ENCODE results near the gene MIER1.
"Not testable (repeated sequence)": the region's sequence is repeated elsewhere in the genome, so short reads cannot be mapped to it uniquely, and the experiment has no call there.

MIER1 gene

GRCh38 chr1:66940981-66941380, 16.2 kb downstream of the MIER1 start:
- no peak for DNase-seq

- no peak for DNase-seq
Observed at GRCh38 chr1:66943361-66943969, 18.7 kb downstream of the MIER1 start.

GRCh38 chr1:66944330-66945274, 19.8 kb downstream of the MIER1 start:
- DNase-seq = no peak

- DNase-seq = no peak
Observed at GRCh38 chr1:66945316-66945715, 20.5 kb downstream of the MIER1 start.

GRCh38 chr1:66947267-66947666, 22.5 kb downstream of the MIER1 start:
- DNase-seq = no peak

GRCh38 chr1:66951513-66951912, 26.7 kb downstream of the MIER1 start:
- no peak for DNase-seq

- DNase-seq = no peak
Observed at GRCh38 chr1:66954208-66954607, 29.4 kb downstream of the MIER1 start.

- no peak for DNase-seq
Observed at GRCh38 chr1:66957938-66958337, 33.1 kb downstream of the MIER1 start.

GRCh38 chr1:66966188-66966873, 41.5 kb downstream of the MIER1 start:
- not testable (repeated sequence) for DNase-seq

GRCh38 chr1:66968574-66968973, 43.8 kb downstream of the MIER1 start:
- DNase-seq = no peak

- DNase-seq = no peak
Observed at GRCh38 chr1:66978201-66978600, 53.4 kb downstream of the MIER1 start.

- not testable (repeated sequence) for DNase-seq
Observed at GRCh38 chr1:66979621-66980020, 54.8 kb downstream of the MIER1 start.

GRCh38 chr1:66980745-66981367, 56.1 kb downstream of the MIER1 start:
- no peak for DNase-seq

GRCh38 chr1:66981679-66982078, 56.9 kb downstream of the MIER1 start:
- no peak for DNase-seq

- DNase-seq = no peak
Observed at GRCh38 chr1:66982561-66983260, 57.9 kb downstream of the MIER1 start.

GRCh38 chr1:66984491-66984890, 59.7 kb downstream of the MIER1 start:
- DNase-seq = no peak

- no peak for DNase-seq
Observed at GRCh38 chr1:66985835-66986234, 61.0 kb downstream of the MIER1 start.

- DNase-seq = no peak
Observed at GRCh38 chr1:66993076-66993475, 68.3 kb downstream of the MIER1 start.

- peak in 1 of 2 experiments; percentile 10 for DNase-seq
Observed at GRCh38 chr1:66996018-66996682, 71.4 kb downstream of the MIER1 start.

- DNase-seq = no peak
Observed at GRCh38 chr1:66998972-66999371, 74.2 kb downstream of the MIER1 start.

- DNase-seq = no peak
Observed at GRCh38 chr1:66999640-67000400, 75.0 kb downstream of the MIER1 start.

Measured in NCI-H187 (cell line).